ENCODE data around the gene NRSN2. TPM values are rescaled to one million over a fixed set of nuclear protein-coding genes. Genes with fewer than 3 reads are reported as not detected.

NRSN2 gene
- total RNA-seq, 1 donor from 2014 or later: 21.6 TPM

GRCh38 chr20:381581-382290 lies 34.8 kb downstream of the NRSN2 start:
- Histone ChIP-seq H3K4me3 (peak overlapping the region; percentile 57), H3K9me3 (no peaks in the 10 kb centered on the region), H3K36me3 (no peaks in the 10 kb centered on the region), H3K4me1 (peaks cover 18% of the 10 kb centered on the region), H3K27me3 (no peaks in the 10 kb centered on the region), H3K27ac (peak overlapping the region; percentile 30)
- DNase-seq (ENCODE audit: extremely low spot score in 2 of 2): no peak
- intact Hi-C loops (cut with DNase I): no loop called here
- TF ChIP-seq, protein P1, sequence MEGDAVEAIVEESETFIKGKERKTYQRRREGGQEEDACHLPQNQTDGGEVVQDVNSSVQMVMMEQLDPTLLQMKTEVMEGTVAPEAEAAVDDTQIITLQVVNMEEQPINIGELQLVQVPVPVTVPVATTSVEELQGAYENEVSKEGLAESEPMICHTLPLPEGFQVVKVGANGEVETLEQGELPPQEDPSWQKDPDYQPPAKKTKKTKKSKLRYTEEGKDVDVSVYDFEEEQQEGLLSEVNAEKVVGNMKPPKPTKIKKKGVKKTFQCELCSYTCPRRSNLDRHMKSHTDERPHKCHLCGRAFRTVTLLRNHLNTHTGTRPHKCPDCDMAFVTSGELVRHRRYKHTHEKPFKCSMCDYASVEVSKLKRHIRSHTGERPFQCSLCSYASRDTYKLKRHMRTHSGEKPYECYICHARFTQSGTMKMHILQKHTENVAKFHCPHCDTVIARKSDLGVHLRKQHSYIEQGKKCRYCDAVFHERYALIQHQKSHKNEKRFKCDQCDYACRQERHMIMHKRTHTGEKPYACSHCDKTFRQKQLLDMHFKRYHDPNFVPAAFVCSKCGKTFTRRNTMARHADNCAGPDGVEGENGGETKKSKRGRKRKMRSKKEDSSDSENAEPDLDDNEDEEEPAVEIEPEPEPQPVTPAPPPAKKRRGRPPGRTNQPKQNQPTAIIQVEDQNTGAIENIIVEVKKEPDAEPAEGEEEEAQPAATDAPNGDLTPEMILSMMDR (IDR thresholded peaks at IDR 0.05): no peak
- TF ChIP-seq POLR2AphosphoS5 (IDR thresholded peaks at IDR 0.05; ENCODE audit: insufficient read depth in 1 of 2, low read depth in 1 of 2): peak in 1 of 2 donors; percentile 28

GRCh38 chr20:382291-383115 lies 35.6 kb downstream of the NRSN2 start:
- no peak for DNase-seq (ENCODE audit: extremely low spot score in 2 of 2)
- Histone ChIP-seq H3K27ac (no peak overlapping the region), H3K36me3 (no peaks in the 10 kb centered on the region), H3K4me3 (peak overlapping the region; percentile 57), H3K27me3 (no peaks in the 10 kb centered on the region), H3K4me1 (peaks cover 18% of the 10 kb centered on the region), H3K9me3 (no peaks in the 10 kb centered on the region)
- TF ChIP-seq, protein P1 (IDR thresholded peaks at IDR 0.05): no peak
- TF ChIP-seq POLR2AphosphoS5 (IDR thresholded peaks at IDR 0.05; ENCODE audit: insufficient read depth in 1 of 2, low read depth in 1 of 2): no peak
- no peak for TF ChIP-seq POLR2A (IDR thresholded peaks at IDR 0.05)
- intact Hi-C loops (cut with DNase I): no loop called here

GRCh38 chr20:383889-384288 lies 37.0 kb downstream of the NRSN2 start:
- DNase-seq (ENCODE audit: extremely low spot score in 2 of 2): no peak
- Histone ChIP-seq H3K27ac (no peak overlapping the region), H3K36me3 (peaks cover 0 to 8% of the 10 kb centered on the region in 2 donors), H3K9me3 (no peaks in the 10 kb centered on the region), H3K4me3 (no peak overlapping the region), H3K27me3 (no peaks in the 10 kb centered on the region), H3K4me1 (peaks cover 18% of the 10 kb centered on the region)
- TF ChIP-seq POLR2A (IDR thresholded peaks at IDR 0.05) (no peak), POLR2AphosphoS5 (IDR thresholded peaks at IDR 0.05; ENCODE audit: insufficient read depth in 1 of 2, low read depth in 1 of 2) (no peak)
- TF ChIP-seq, protein P1 (IDR thresholded peaks at IDR 0.05): no peak
- intact Hi-C loops (cut with DNase I): no loop called here

DNA sequence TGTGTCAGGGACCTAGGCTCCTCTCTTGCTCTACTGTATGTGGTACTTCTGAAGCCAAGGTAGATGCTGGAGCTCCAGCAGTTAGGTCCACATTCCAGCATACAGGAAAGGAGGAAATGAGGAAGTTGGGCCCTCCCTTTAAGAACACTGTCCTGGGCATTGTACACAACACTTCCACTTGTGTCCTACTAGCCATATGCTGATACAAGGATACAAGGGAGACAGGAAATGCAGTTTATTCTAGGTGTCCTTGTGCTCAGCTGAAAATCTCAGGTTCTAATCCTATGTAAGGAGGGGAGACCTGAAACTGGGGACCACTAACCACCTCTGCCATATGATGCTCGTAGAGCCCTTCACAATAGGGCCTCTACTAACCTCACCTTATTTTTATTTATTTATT lies 37.8 kb downstream of the NRSN2 start:
- H3K27me3 ChIP-seq: no peaks in the 10 kb centered on the region
- intact Hi-C loops (cut with DNase I): no loop called here
- H3K4me3 ChIP-seq: no peak overlapping the region
- no peaks in the 10 kb centered on the region for H3K9me3 ChIP-seq
- peaks cover 0 to 16% of the 10 kb centered on the region in 2 donors for H3K36me3 ChIP-seq
- TF ChIP-seq, protein P1 (IDR thresholded peaks at IDR 0.05): no peak
- TF ChIP-seq POLR2A (IDR thresholded peaks at IDR 0.05): no peak
- TF ChIP-seq POLR2AphosphoS5 (IDR thresholded peaks at IDR 0.05; ENCODE audit: insufficient read depth in 1 of 2, low read depth in 1 of 2): no peak
- DNase-seq (ENCODE audit: extremely low spot score in 2 of 2): no peak
- H3K27ac ChIP-seq: no peak overlapping the region
- H3K4me1 ChIP-seq: peaks cover 18% of the 10 kb centered on the region
